LNCAP (cell line): ENCODE data around the gene PLCD4.

Experiments
- CTCF ChIP-seq: fragments of 450-650 bp; IDR thresholded peaks from 2 replicates; pipeline ENCODE4 v1.5.1; 2017; ENCODE audit warnings: mild to moderate bottlenecking

Gene PLCD4

GRCh38 chr2:218607436-218608115 lies at the start of gene PLCD4:
TSS of gene PLCD4 (plus strand) at chr2:218607899. CDS start at chr2:218615740, 7,841 bp downstream.
- no peak for TF ChIP-seq CTCF

- no peak for TF ChIP-seq CTCF
These were observed 49.8 kb upstream of the PLCD4 start for GRCh38 chr2:218557941-218558340.

- no peak for TF ChIP-seq CTCF
These were observed 48.7 kb upstream of the PLCD4 start for GRCh38 chr2:218558986-218559385.

- TF ChIP-seq CTCF: no peak
These were observed 43.6 kb upstream of the PLCD4 start for GRCh38 chr2:218564056-218564455.

- no peak for TF ChIP-seq CTCF
These were observed 41.4 kb upstream of the PLCD4 start for GRCh38 chr2:218566296-218566695.

GRCh38 chr2:218567797-218568189 lies 39.9 kb upstream of the PLCD4 start:
- TF ChIP-seq CTCF: no peak

- no peak for TF ChIP-seq CTCF
These were observed 39.3 kb upstream of the PLCD4 start, which contains the start of the genes CNOT9 and USP37 for GRCh38 chr2:218568190-218569037. TSS of gene CNOT9 (plus strand) at chr2:218568839. CDS start at chr2:218568955, 116 bp downstream. TSS of gene USP37 (minus strand) at chr2:218568351. CDS start at chr2:218558653, 9,698 bp downstream.
